ENCODE results near the gene APBA2. TPM values are rescaled to one million over a fixed set of nuclear protein-coding genes. Genes with fewer than 3 reads are reported as not detected.

APBA2 gene
- total RNA-seq, 6 experiments from 2014 or later: 5.3 to 6.5 (median 6.1) TPM

GRCh38 chr15:29142129-29142747 lies 256.5 kb downstream of the APBA2 start:
- Mint-ChIP-seq H3K9me3 (peaks cover 7% of the 10 kb centered on the region; the same call in 1 of the 2 replicates), H3K4me3 (no peak overlapping the region), H3K27me3 (ENCODE audit: insufficient read depth) (peaks cover 2% of the 10 kb centered on the region), H3K36me3 (ENCODE audit: low read depth) (no peaks in the 10 kb centered on the region), H3K4me1 (ENCODE audit: low read depth) (peaks cover 41% of the 10 kb centered on the region), H3K27ac (peak overlapping the region; percentile 34; the same call in 1 of the 2 replicates)
- no peak for DNase-seq
- TF ChIP-seq, protein P1, sequence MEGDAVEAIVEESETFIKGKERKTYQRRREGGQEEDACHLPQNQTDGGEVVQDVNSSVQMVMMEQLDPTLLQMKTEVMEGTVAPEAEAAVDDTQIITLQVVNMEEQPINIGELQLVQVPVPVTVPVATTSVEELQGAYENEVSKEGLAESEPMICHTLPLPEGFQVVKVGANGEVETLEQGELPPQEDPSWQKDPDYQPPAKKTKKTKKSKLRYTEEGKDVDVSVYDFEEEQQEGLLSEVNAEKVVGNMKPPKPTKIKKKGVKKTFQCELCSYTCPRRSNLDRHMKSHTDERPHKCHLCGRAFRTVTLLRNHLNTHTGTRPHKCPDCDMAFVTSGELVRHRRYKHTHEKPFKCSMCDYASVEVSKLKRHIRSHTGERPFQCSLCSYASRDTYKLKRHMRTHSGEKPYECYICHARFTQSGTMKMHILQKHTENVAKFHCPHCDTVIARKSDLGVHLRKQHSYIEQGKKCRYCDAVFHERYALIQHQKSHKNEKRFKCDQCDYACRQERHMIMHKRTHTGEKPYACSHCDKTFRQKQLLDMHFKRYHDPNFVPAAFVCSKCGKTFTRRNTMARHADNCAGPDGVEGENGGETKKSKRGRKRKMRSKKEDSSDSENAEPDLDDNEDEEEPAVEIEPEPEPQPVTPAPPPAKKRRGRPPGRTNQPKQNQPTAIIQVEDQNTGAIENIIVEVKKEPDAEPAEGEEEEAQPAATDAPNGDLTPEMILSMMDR (IDR thresholded peaks at IDR 0.05): no peak

- H3K4me3 Mint-ChIP-seq: no peak overlapping the region
- peaks cover 41% of the 10 kb centered on the region for H3K4me1 Mint-ChIP-seq (ENCODE audit: low read depth)
- TF ChIP-seq, protein P1 (IDR thresholded peaks at IDR 0.05): no peak
- H3K27me3 Mint-ChIP-seq (ENCODE audit: insufficient read depth): peaks cover 2% of the 10 kb centered on the region
- H3K36me3 Mint-ChIP-seq (ENCODE audit: low read depth): no peaks in the 10 kb centered on the region
- H3K9me3 Mint-ChIP-seq: peaks cover 7% of the 10 kb centered on the region; the same call in 1 of the 2 replicates
- DNase-seq: no peak
- peak overlapping the region; percentile 53 for H3K27ac Mint-ChIP-seq
Observed at GRCh38 chr15:29143293-29143692, 257.5 kb downstream of the APBA2 start.

- peaks cover 7% of the 10 kb centered on the region; the same call in 1 of the 2 replicates for H3K9me3 Mint-ChIP-seq
- H3K36me3 Mint-ChIP-seq (ENCODE audit: low read depth): no peaks in the 10 kb centered on the region
- peak overlapping the region; percentile 53 for H3K27ac Mint-ChIP-seq
Observed at GRCh38 chr15:29143909-29144635, 258.3 kb downstream of the APBA2 start.

DNA sequence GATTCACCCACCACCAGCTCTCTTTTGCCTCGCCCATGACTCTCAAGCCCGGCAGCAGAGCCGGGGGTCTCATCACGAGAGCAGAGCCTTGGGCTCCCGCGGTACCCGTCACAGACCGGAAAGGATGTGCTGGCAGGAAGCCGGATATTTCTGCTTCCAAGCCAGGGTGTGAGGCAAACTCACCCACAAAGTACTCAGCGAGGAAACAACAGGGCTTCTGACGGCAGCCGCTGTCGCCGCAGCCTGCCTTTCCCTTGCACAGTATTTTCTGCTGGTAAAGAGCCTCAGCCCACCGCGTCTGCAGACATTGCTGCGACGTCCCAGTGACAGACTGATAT lies 263.9 kb downstream of the APBA2 start:
- no peaks in the 10 kb centered on the region for H3K4me1 Mint-ChIP-seq (ENCODE audit: low read depth)
- H3K27ac Mint-ChIP-seq: no peak overlapping the region
- no peaks in the 10 kb centered on the region; the same call in none of the 2 replicates for H3K27me3 Mint-ChIP-seq (ENCODE audit: insufficient read depth)
- no peaks in the 10 kb centered on the region for H3K36me3 Mint-ChIP-seq (ENCODE audit: low read depth)
- TF ChIP-seq, protein P1 (IDR thresholded peaks at IDR 0.05): no peak
- DNase-seq: no peak
- H3K9me3 Mint-ChIP-seq: no peaks in the 10 kb centered on the region
- no peak overlapping the region for H3K4me3 Mint-ChIP-seq

More at GRCh38 chr15:29143909-29144635, 258.3 kb downstream of the APBA2 start:
- Mint-ChIP-seq H3K27me3 (ENCODE audit: insufficient read depth) (peaks cover 2% of the 10 kb centered on the region), H3K4me1 (ENCODE audit: low read depth) (peaks cover 41% of the 10 kb centered on the region), H3K4me3 (0 out of 2 replicates have a peak overlapping the region, but pooled peaks have one; percentile 8)
- peak; percentile 58 for DNase-seq
- TF ChIP-seq, protein P1 (IDR thresholded peaks at IDR 0.05): no peak

- no peaks in the 10 kb centered on the region for H3K9me3 Mint-ChIP-seq
- TF ChIP-seq, protein P1 (IDR thresholded peaks at IDR 0.05): no peak
- H3K27ac Mint-ChIP-seq: no peak overlapping the region
- no peak for DNase-seq
- H3K36me3 Mint-ChIP-seq (ENCODE audit: low read depth): no peaks in the 10 kb centered on the region
- H3K4me1 Mint-ChIP-seq (ENCODE audit: low read depth): no peaks in the 10 kb centered on the region
- H3K27me3 Mint-ChIP-seq (ENCODE audit: insufficient read depth): no peaks in the 10 kb centered on the region; the same call in none of the 2 replicates
- H3K4me3 Mint-ChIP-seq: no peak overlapping the region
Observed at GRCh38 chr15:29150515-29151483, 265.0 kb downstream of the APBA2 start.
